Testis (tissue), 2 donors: ENCODE results near the gene DLL4.

ENCODE experiments used
- CTCF ChIP-seq, 3 experiments: fragments of 450-650 bp in 2 of 3; fragments of 200-600 bp in 1 of 3; sonication (generic) in 1 of 3; IDR thresholded peaks; one replicate each; pipeline ENCODE4 v1.5.1; 2016 to 2019; ENCODE audit warnings: antibody characterized with exemption in 3 of 3, mild to moderate bottlenecking in 2 of 3, moderate library complexity in 1 of 3
- POLR2A ChIP-seq: fragments of 450-650 bp; IDR thresholded peaks from one replicate; pipeline ENCODE4 v1.6.1; 2017; ENCODE audit warnings: antibody characterized with exemption, mild to moderate bottlenecking, moderate library complexity

DNA sequence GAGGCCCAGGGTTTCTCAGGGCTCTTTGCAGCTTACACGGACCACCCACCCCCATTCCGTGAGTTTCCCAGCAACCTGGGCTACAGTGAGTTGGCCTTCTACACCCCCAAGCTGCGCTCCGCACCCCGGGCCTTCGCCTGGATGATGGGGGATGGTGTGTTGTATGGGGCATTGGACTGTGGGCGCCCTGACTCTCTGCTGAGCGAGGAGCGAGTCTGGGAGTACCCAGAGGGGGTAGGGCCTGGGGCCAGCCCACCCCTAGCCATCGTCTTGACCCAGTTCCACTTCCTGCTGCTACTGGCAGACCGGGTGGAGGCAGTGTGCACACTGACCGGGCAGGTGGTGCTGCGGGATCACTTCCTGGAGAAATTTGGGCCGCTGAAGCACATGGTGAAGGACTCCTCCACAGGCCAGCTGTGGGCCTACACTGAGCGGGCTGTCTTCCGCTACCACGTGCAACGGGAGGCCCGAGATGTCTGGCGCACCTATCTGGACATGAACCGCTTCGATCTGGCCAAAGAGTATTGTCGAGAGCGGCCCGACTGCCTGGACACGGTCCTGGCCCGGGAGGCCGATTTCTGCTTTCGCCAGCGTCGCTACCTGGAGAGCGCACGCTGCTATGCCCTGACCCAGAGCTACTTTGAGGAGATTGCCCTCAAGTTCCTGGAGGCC is 29.5 kb upstream of the DLL4 start:
- TF ChIP-seq CTCF (IDR thresholded peaks at IDR 0.05) (no peak), POLR2A (no peak)
